ENCODE results near the gene CALD1.

DNA sequence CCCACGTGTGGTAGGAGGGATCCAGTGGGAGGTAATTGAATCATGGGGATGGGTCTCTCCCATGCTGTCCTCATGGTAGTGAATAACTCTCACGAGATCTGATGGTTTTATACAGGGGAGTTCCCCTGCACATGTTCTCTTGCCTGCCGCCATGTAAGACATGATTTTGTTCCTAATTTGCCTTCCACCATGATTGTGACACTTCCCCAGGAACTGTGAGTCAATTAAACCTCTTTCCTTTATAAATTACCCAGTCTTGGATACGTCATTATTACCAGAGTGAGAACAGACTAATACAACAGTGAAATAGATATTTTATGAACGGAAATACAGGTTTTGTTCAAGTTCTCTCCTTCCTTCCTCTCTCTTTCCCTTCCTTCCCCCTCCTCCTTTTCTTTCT, 15.8 kb downstream of the CALD1 start:
- TF ChIP-seq ZNF404 (tag by site-specific recombination; IDR thresholded peaks at IDR 0.05), result no peak
- no peak for TF ChIP-seq ZNF2 (tag by site-specific recombination; IDR thresholded peaks at IDR 0.05)
- TF ChIP-seq ZFHX2 (tag by site-specific recombination; conservative IDR thresholded peaks at IDR 0.05), result no peak
- TF ChIP-seq, protein P1, sequence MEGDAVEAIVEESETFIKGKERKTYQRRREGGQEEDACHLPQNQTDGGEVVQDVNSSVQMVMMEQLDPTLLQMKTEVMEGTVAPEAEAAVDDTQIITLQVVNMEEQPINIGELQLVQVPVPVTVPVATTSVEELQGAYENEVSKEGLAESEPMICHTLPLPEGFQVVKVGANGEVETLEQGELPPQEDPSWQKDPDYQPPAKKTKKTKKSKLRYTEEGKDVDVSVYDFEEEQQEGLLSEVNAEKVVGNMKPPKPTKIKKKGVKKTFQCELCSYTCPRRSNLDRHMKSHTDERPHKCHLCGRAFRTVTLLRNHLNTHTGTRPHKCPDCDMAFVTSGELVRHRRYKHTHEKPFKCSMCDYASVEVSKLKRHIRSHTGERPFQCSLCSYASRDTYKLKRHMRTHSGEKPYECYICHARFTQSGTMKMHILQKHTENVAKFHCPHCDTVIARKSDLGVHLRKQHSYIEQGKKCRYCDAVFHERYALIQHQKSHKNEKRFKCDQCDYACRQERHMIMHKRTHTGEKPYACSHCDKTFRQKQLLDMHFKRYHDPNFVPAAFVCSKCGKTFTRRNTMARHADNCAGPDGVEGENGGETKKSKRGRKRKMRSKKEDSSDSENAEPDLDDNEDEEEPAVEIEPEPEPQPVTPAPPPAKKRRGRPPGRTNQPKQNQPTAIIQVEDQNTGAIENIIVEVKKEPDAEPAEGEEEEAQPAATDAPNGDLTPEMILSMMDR (tag by site-specific recombination; IDR thresholded peaks at IDR 0.05), result no peak
- TF ChIP-seq ZBTB8A (tag by site-specific recombination; IDR thresholded peaks at IDR 0.05), result no peak
- TF ChIP-seq ZNF423 (tag by site-specific recombination; IDR thresholded peaks at IDR 0.05), result no peak
- no peak for TF ChIP-seq ZNF777 (tag by site-specific recombination; IDR thresholded peaks at IDR 0.05; ENCODE audit: borderline replicate concordance)
- no peak for TF ChIP-seq ZNF121 (tag by site-specific recombination; IDR thresholded peaks at IDR 0.05)
- TF ChIP-seq ZNF416 (tag by site-specific recombination; IDR thresholded peaks at IDR 0.05), result no peak
- TF ChIP-seq, protein P2, sequence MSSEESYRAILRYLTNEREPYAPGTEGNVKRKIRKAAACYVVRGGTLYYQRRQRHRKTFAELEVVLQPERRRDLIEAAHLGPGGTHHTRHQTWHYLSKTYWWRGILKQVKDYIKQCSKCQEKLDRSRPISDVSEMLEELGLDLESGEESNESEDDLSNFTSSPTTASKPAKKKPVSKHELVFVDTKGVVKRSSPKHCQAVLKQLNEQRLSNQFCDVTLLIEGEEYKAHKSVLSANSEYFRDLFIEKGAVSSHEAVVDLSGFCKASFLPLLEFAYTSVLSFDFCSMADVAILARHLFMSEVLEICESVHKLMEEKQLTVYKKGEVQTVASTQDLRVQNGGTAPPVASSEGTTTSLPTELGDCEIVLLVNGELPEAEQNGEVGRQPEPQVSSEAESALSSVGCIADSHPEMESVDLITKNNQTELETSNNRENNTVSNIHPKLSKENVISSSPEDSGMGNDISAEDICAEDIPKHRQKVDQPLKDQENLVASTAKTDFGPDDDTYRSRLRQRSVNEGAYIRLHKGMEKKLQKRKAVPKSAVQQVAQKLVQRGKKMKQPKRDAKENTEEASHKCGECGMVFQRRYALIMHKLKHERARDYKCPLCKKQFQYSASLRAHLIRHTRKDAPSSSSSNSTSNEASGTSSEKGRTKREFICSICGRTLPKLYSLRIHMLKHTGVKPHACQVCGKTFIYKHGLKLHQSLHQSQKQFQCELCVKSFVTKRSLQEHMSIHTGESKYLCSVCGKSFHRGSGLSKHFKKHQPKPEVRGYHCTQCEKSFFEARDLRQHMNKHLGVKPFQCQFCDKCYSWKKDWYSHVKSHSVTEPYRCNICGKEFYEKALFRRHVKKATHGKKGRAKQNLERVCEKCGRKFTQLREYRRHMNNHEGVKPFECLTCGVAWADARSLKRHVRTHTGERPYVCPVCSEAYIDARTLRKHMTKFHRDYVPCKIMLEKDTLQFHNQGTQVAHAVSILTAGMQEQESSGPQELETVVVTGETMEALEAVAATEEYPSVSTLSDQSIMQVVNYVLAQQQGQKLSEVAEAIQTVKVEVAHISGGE (tag by site-specific recombination; conservative IDR thresholded peaks at IDR 0.05; ENCODE audit: low read depth), result no peak
- TF ChIP-seq ZNF266 (tag by site-specific recombination; IDR thresholded peaks at IDR 0.05; ENCODE audit: low read depth), result no peak

All from HEK293 (cell line).